ENCODE data around the gene ACO2.

DNA sequence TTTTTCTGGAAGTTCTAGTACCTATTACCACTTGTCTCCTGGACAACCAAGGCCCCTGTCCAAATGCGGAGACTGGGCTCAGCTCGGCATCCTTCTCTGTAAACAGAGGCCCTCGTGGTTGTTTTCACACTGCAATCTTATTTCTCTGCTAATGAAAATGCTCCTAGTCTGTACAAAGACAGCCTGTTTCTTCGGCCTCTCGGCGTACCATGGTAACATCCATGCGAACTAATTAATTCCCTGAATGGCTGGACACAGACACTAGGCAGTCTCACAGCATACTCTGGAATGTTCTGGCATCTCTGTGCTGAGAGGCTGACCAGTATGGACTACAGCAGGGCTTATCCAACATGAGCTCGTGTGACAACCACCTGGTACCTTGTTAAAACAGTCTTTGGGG, 69.7 kb downstream of the ACO2 start:
- TF ChIP-seq, protein P1, sequence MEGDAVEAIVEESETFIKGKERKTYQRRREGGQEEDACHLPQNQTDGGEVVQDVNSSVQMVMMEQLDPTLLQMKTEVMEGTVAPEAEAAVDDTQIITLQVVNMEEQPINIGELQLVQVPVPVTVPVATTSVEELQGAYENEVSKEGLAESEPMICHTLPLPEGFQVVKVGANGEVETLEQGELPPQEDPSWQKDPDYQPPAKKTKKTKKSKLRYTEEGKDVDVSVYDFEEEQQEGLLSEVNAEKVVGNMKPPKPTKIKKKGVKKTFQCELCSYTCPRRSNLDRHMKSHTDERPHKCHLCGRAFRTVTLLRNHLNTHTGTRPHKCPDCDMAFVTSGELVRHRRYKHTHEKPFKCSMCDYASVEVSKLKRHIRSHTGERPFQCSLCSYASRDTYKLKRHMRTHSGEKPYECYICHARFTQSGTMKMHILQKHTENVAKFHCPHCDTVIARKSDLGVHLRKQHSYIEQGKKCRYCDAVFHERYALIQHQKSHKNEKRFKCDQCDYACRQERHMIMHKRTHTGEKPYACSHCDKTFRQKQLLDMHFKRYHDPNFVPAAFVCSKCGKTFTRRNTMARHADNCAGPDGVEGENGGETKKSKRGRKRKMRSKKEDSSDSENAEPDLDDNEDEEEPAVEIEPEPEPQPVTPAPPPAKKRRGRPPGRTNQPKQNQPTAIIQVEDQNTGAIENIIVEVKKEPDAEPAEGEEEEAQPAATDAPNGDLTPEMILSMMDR (conservative IDR thresholded peaks at IDR 0.05; ENCODE audit: low read length): no peak
- no peak for TF ChIP-seq EZH2phosphoT487 (IDR thresholded peaks at IDR 0.05; ENCODE audit: borderline replicate concordance)
